Adipocyte (in vitro differentiated cells): Measurements from ENCODE around the gene SLC22A23.

Experiments used
- DNase-seq: peaks from one replicate; pipeline ENCODE4 v3.0.0-alpha.2; 2015; ENCODE audit warnings: low read depth
- H3K27me3 ChIP-seq: replicated peaks from 2 replicates; pipeline ENCODE4 v1.7.0; 2013; ENCODE audit warnings: mild to moderate bottlenecking, low read length, moderate library complexity; ENCODE audit not compliant: control insufficient read depth, insufficient read depth
- H3K36me3 ChIP-seq: 2 replicates; pipeline ENCODE4 v1.7.0; 2013; ENCODE audit warnings: low read length, mild to moderate bottlenecking, moderate library complexity; ENCODE audit not compliant: control insufficient read depth, insufficient read depth, severe bottlenecking
- H3K4me1 ChIP-seq: 2 replicates; pipeline ENCODE4 v1.7.0; 2013; ENCODE audit warnings: mild to moderate bottlenecking, low read length, moderate library complexity; ENCODE audit not compliant: control insufficient read depth, insufficient read depth
- H3K4me3 ChIP-seq: 2 replicates; pipeline ENCODE4 v1.7.0; 2013; ENCODE audit warnings: mild to moderate bottlenecking, low read length, moderate library complexity
- H3K9ac ChIP-seq: 2 replicates; pipeline ENCODE4 v1.7.0; 2013; ENCODE audit warnings: mild to moderate bottlenecking, low read length, moderate library complexity
- H3K9me3 ChIP-seq: 2 replicates; pipeline ENCODE4 v1.7.0; 2013; ENCODE audit warnings: mild to moderate bottlenecking, low read length, moderate library complexity; ENCODE audit not compliant: control insufficient read depth

SLC22A23 gene

DNA sequence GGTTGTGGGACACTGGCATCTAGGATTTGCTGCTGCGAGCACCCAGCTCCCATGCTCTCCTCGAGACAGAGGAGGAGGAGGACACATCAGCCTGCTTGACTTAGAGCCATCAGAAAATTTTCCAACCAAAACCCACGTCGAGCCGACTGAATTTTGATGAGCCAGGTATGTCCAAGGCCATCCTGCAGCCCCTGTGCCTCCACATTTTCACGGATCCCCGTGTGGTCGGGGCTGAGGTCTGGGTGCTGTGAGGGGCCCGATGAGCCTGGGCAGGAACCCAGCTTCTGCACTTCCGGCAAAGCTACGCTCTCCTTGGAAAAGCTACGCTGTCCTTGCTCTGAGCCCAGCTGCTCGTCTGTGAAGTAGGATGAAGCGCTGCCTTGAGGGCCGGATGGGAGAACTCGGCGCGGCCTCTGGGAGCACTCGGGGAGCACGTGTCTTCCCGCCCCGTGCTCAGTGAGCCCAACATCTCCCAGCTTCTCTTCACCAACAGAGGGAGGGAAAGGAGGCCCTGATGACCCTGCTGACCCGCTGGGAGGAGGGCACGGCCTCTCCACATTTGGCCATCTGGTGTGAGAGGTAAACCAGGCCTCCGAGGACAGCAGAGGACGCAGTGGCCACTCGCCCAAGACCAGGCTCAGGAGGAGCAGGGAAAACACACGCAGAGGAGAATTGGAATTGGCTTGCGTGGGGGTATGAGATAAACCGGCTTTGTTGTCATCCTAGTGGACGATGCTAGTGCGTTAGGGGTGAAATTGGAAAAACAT, 164.2 kb downstream of the SLC22A23 start:
- Histone ChIP-seq H3K27me3 (no peaks in the 10 kb centered on the region), H3K4me1 (no peaks in the 10 kb centered on the region), H3K4me3 (no peak overlapping the region), H3K9ac (no peak overlapping the region), H3K9me3 (no peaks in the 10 kb centered on the region), H3K36me3 (peaks cover 68% of the 10 kb centered on the region)
- DNase-seq = no peak

DNA sequence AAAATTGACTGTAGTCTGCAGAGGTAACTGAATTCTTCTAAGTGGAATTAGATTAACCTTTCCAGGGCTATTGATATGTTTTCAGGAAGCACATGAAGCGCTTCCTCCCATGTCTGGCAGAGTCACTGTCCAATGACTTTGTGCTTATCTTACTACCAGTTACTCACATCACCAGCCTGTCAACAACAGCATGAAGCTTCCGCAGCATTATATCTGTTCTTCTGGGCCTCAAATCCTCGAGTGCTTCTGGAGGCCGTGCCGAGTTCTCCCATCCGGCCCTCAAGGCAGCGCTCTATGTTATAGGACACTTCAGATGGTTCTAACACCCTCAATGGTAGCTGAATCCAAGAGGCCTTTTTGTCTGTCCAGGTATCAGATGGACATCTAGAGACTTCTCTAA, 164.9 kb downstream of the SLC22A23 start:
- Histone ChIP-seq H3K36me3 (peaks cover 63% of the 10 kb centered on the region), H3K4me3 (no peak overlapping the region), H3K4me1 (no peaks in the 10 kb centered on the region), H3K27me3 (no peaks in the 10 kb centered on the region), H3K9me3 (no peaks in the 10 kb centered on the region), H3K9ac (no peak overlapping the region)
- no peak for DNase-seq

DNA sequence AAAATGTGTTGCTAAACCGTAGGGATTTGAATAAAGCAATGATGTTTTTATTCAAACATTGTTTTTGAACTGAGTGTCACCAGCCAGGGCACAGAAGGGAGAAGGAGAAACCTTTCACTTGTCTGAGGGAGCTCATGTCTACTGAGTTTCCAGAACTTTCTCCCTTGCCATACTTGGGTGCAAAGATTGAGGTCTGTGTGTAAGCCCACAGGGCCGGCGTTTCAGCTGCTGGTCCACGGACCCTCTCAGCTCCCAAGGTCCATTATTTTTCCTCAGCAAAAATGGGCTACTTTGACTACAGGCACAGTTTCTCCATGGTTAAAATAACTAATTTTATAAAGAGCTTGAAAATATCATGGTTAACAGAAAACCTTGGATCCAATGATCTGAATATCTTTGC, 165.5 kb downstream of the SLC22A23 start:
- Histone ChIP-seq H3K9ac (no peak overlapping the region), H3K27me3 (no peaks in the 10 kb centered on the region), H3K4me3 (no peak overlapping the region), H3K4me1 (no peaks in the 10 kb centered on the region), H3K36me3 (peaks cover 60% of the 10 kb centered on the region), H3K9me3 (no peaks in the 10 kb centered on the region)
- no peak for DNase-seq

- peaks cover 57% of the 10 kb centered on the region for H3K36me3 ChIP-seq
- H3K9ac ChIP-seq = no peak overlapping the region
- H3K9me3 ChIP-seq = no peaks in the 10 kb centered on the region
- no peaks in the 10 kb centered on the region for H3K27me3 ChIP-seq
- DNase-seq = no peak
- H3K4me3 ChIP-seq = no peak overlapping the region
- no peaks in the 10 kb centered on the region for H3K4me1 ChIP-seq
Measured at GRCh38 chr6:3290931-3291211, 166.0 kb downstream of the SLC22A23 start.

DNA sequence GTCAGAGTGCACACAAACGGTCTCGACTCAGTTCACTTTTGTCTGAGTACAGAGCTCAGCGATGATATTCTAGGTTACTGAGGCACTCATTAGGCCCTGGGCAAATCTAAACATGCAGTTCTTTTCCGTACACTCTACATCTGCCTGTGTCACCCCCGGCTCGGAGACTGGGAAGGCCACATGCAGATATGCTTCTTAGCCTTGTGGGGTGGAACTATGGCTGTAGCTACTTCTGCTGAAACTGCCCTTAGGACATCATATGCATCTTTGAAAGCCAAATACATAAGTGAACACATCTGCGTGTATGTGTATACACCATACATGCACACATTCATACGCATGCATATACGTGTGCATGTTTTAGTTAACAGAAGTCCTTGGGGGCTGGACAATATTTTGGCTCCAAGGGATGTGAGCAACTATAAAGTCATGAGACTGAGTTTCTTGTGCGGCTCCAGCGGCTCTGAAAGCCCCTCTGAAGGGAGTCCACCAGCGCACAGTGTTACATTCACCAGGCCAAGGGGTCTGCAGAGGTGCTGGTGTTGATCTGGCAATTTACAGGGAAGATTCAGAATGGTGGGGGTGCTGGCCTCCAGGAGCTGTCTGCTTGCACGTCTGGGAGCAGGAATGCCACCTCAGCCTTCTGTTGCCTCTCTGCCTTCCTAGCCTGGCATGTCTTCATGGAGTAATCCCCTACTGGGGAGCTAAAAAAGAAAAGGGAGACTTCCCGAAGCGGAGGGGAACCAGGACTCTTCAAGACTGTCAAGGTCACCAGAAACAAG, 166.5 kb downstream of the SLC22A23 start:
- Histone ChIP-seq H3K9me3 (no peaks in the 10 kb centered on the region), H3K9ac (no peak overlapping the region), H3K4me3 (no peak overlapping the region), H3K36me3 (peaks cover 61% of the 10 kb centered on the region), H3K27me3 (no peaks in the 10 kb centered on the region), H3K4me1 (no peaks in the 10 kb centered on the region)
- no peak for DNase-seq

DNA sequence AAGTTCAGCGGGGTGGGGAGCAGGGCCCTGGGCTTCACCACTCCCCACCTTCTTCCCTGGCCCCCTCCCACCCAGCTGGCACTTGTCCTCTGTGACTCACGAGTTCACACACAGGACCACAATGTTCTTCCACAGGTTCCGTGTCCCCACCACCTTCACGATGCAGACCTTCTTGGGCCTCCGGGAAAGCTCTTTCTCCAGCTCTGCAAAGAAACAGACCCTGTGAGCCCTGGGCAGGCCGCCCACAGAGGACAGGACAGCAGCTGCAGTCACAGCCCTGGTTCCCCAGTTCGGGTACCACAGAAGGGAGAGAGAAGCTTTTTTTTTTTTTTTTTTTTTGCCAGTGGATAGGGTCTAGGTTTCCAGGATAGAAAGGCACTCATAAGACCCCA, 167.2 kb downstream of the SLC22A23 start:
- peaks cover 62% of the 10 kb centered on the region for H3K36me3 ChIP-seq
- no peaks in the 10 kb centered on the region for H3K9me3 ChIP-seq

DNA sequence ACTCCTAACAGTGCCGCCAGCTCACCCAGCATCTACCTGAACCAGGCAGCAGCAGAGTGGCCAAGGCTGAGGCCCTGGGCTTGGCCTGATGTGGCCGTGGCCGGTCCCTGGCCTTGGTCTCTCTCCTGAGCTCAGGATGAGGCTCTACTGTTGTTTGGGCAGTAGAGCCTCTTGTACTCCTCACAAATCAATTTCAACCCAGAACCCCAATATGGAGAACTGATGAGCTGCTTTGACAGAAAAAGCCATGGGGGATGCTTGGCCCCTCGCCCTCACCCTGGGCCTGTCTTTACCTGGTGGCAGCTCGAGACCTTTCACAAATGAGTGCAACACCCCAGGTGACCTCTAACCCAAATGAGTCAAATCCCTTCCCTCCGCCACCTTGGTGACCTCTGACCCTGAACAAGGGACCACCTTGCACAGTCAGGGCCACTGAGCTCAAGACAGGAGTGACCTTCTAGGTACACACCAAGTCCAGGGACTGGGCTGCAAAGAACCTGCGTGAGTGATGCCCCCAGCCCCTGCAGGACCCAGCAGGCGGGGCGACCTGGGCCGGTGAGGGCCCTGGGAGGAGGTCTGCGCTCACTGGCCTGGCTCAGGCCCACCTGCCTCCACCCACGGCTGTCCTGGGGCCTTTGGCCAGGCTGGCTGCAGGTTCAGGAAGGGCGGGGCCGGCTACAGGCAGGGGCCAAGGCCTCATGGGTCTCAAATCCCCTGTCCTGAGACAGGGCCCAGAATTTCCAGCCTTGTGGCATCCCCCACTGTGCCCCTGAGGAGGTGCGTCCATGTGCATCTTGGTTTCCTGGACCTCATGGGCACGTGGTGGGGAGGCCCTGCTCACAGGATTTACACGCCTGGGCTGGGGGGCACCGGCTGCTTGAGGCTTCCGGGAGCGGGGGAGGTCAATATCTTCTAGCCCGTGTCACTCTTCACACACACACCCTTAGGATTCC, 167.9 kb downstream of the SLC22A23 start:
- peaks cover 69% of the 10 kb centered on the region for H3K36me3 ChIP-seq
- no peak overlapping the region for H3K9ac ChIP-seq
- no peaks in the 10 kb centered on the region for H3K9me3 ChIP-seq
- no peak overlapping the region for H3K4me3 ChIP-seq
- H3K4me1 ChIP-seq = no peaks in the 10 kb centered on the region
- no peaks in the 10 kb centered on the region for H3K27me3 ChIP-seq
- no peak for DNase-seq

More for the DNA sequence above, 167.2 kb downstream of the SLC22A23 start:
- no peaks in the 10 kb centered on the region for H3K4me1 ChIP-seq
- no peak overlapping the region for H3K4me3 ChIP-seq
- no peaks in the 10 kb centered on the region for H3K27me3 ChIP-seq
- no peak overlapping the region for H3K9ac ChIP-seq
- no peak for DNase-seq

GRCh38 chr6:3287976-3288707, 168.7 kb downstream of the SLC22A23 start:
- Histone ChIP-seq H3K27me3 (no peaks in the 10 kb centered on the region), H3K36me3 (peaks cover 69% of the 10 kb centered on the region), H3K4me1 (no peaks in the 10 kb centered on the region), H3K4me3 (no peak overlapping the region), H3K9me3 (no peaks in the 10 kb centered on the region), H3K9ac (no peak overlapping the region)
- DNase-seq = no peak

DNA sequence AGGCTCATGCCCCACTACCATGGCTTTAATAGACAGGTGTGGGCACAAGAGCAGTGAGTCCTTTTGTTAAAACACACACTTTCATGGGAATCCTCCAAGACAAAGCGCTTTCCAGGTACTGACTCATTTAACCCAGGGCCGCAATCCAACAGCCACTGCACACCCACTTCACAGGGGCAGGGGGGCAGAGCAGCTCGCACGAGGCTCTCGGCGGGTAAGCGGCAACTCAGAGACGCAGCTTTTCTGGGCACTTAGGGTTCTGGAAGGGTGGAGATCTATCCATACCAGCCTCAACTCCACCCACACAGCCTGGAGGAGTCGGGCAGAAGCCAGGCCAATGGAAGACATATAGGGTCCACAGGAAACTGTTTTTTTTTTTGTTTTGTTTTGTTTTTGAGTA, 169.5 kb downstream of the SLC22A23 start:
- Histone ChIP-seq H3K4me1 (peaks cover 6% of the 10 kb centered on the region), H3K27me3 (no peaks in the 10 kb centered on the region), H3K9ac (no peak overlapping the region), H3K4me3 (no peak overlapping the region), H3K9me3 (no peaks in the 10 kb centered on the region), H3K36me3 (peaks cover 71% of the 10 kb centered on the region)
- no peak for DNase-seq

GRCh38 chr6:3286641-3287171, 170.1 kb downstream of the SLC22A23 start:
- H3K9me3 ChIP-seq = no peaks in the 10 kb centered on the region
- no peak overlapping the region for H3K4me3 ChIP-seq
- no peaks in the 10 kb centered on the region for H3K27me3 ChIP-seq
- H3K36me3 ChIP-seq = peaks cover 65% of the 10 kb centered on the region
- H3K4me1 ChIP-seq = peaks cover 12% of the 10 kb centered on the region
- no peak overlapping the region for H3K9ac ChIP-seq
- DNase-seq = no peak
